GM23338 (cell line): ENCODE data around the gene LYRM2. TPM values are rescaled to one million over a fixed set of nuclear protein-coding genes. Genes with fewer than 3 reads are reported as not detected.

Source experiments
- ATAC-seq: fragments of 200-7000 bp; cut with Tn5 transposase; 3 replicates; pipeline ENCODE4 v1.9.1; 2020
- DNase-seq: peaks from one replicate; pipeline ENCODE4 v3.0.0-alpha.2; 2015; ENCODE audit warnings: low spot score
- H2AFZ ChIP-seq: fragments of 200-600 bp; sonication (generic); 2 replicates; pipeline ENCODE4 v1.8.0; 2016; ENCODE audit warnings: antibody characterized with exemption, mild to moderate bottlenecking, moderate library complexity
- H3F3A ChIP-seq: fragments of 200-600 bp; sonication (generic); replicated peaks from 2 replicates; pipeline ENCODE4 v1.8.0; 2017; ENCODE audit warnings: antibody characterized with exemption, mixed run types, low read depth
- H3K27ac ChIP-seq: fragments of 200-600 bp; sonication (generic); 2 replicates; pipeline ENCODE4 v1.6.1; 2016; ENCODE audit warnings: low read depth
- H3K27me3 ChIP-seq: fragments of 200-600 bp; sonication (generic); 2 replicates; pipeline ENCODE4 v1.8.0; 2016; ENCODE audit warnings: mild to moderate bottlenecking, mixed run types, moderate library complexity; ENCODE audit not compliant: insufficient read depth
- H3K36me3 ChIP-seq: fragments of 200-600 bp; sonication (generic); 2 replicates; pipeline ENCODE4 v1.8.0; 2016; ENCODE audit warnings: mild to moderate bottlenecking; ENCODE audit not compliant: insufficient read depth
- H3K4me1 ChIP-seq: fragments of 200-600 bp; sonication (generic); 2 replicates; pipeline ENCODE4 v1.8.0; 2016; ENCODE audit warnings: mild to moderate bottlenecking, moderate library complexity; ENCODE audit not compliant: insufficient read depth
- H3K4me2 ChIP-seq: fragments of 200-600 bp; sonication (generic); 2 replicates; pipeline ENCODE4 v1.7.1; 2017; ENCODE audit warnings: mixed run types
- H3K4me3 ChIP-seq: fragments of 200-600 bp; sonication (generic); 2 replicates; pipeline ENCODE4 v1.6.1; 2016; ENCODE audit warnings: mixed run types
- H3K79me2 ChIP-seq: fragments of 200-600 bp; sonication (generic); replicated peaks from 2 replicates; pipeline ENCODE4 v1.8.0; 2017; ENCODE audit warnings: mild to moderate bottlenecking; ENCODE audit not compliant: insufficient read depth
- H3K9me2 ChIP-seq: fragments of 200-600 bp; sonication (generic); 2 replicates; pipeline ENCODE4 v1.8.0; 2017; ENCODE audit not compliant: insufficient read depth
- H4K20me1 ChIP-seq: fragments of 200-600 bp; sonication (generic); replicated peaks from 2 replicates; pipeline ENCODE4 v1.8.0; 2017; ENCODE audit warnings: mild to moderate bottlenecking; ENCODE audit not compliant: insufficient read depth
- H3K27ac Mint-ChIP-seq: 2 replicates; pipeline ENCODE4 v1.8.0; 2020; ENCODE audit warnings: inconsistent platforms, mild to moderate bottlenecking, moderate library complexity, mixed read lengths
- H3K27me3 Mint-ChIP-seq: 3 replicates; pipeline ENCODE4 v1.8.0; 2022; ENCODE audit warnings: low read depth, mild to moderate bottlenecking, moderate library complexity, mixed read lengths, inconsistent platforms; ENCODE audit not compliant: insufficient read depth, poor library complexity
- H3K36me3 Mint-ChIP-seq: 3 replicates; pipeline ENCODE4 v1.8.0; 2021; ENCODE audit warnings: low read depth, mild to moderate bottlenecking, inconsistent platforms, moderate library complexity, mixed read lengths
- H3K4me1 Mint-ChIP-seq: 3 replicates; pipeline ENCODE4 v1.8.0; 2020; ENCODE audit warnings: mild to moderate bottlenecking, inconsistent platforms, mixed read lengths
- H3K4me3 Mint-ChIP-seq: 3 replicates; pipeline ENCODE4 v1.8.0; 2021; ENCODE audit warnings: moderate library complexity, mild to moderate bottlenecking, inconsistent platforms, mixed read lengths
- H3K9me3 Mint-ChIP-seq: 3 replicates; pipeline ENCODE4 v1.8.0; 2020; ENCODE audit warnings: moderate library complexity, mild to moderate bottlenecking, inconsistent platforms, mixed read lengths
- CREB1 ChIP-seq: fragments of 250-450 bp; sonication (Bioruptor Pico); IDR thresholded peaks from 2 replicates; pipeline ENCODE4 v1.5.0; 2020; ENCODE audit warnings: low read depth, mild to moderate bottlenecking, moderate library complexity
- CTCF ChIP-seq, 2 experiments: fragments of 200-600 bp in 1 of 2; sonication (generic) in 1 of 2; conservative IDR thresholded peaks; 2 replicates each; pipeline versions ENCODE4 v1.5.1 to v1.6.1; 2016 to 2017; ENCODE audit warnings: antibody characterized with exemption in 2 of 2, low read depth in 2 of 2, mild to moderate bottlenecking in 2 of 2, moderate library complexity in 1 of 2
- EZH2phosphoT487 ChIP-seq: fragments of 200-600 bp; sonication (generic); IDR thresholded peaks from one replicate; pipeline ENCODE4 v1.8.1; 2018; ENCODE audit warnings: antibody characterized with exemption; ENCODE audit not compliant: unreplicated experiment
- JUNB ChIP-seq: IDR thresholded peaks from one replicate; pipeline ENCODE4 v1.6.1; 2016; ENCODE audit warnings: antibody characterized with exemption; ENCODE audit not compliant: unreplicated experiment
- NANOG ChIP-seq: IDR thresholded peaks from 2 replicates; pipeline ENCODE4 v1.6.1; 2016; ENCODE audit warnings: antibody characterized with exemption, borderline replicate concordance
- POLR2AphosphoS5 ChIP-seq: IDR thresholded peaks from 2 replicates; pipeline ENCODE4 v1.6.1; 2016; ENCODE audit warnings: antibody characterized with exemption, low read depth
- STAT1 ChIP-seq: IDR thresholded peaks from one replicate; pipeline ENCODE4 v1.6.1; 2016; ENCODE audit warnings: antibody characterized with exemption; ENCODE audit not compliant: unreplicated experiment
- ZNF114 ChIP-seq: fragments of 250-450 bp; sonication (Bioruptor Pico); IDR thresholded peaks from 2 replicates; pipeline ENCODE4 v1.5.0; 2020; ENCODE audit warnings: mild to moderate bottlenecking, moderate library complexity
- polyA plus RNA-seq: library from polyadenylated mRNA; unstranded; fragments of >200 nt; fragmentation: Nextera tagmentation; extraction: Ambion mirVana; gene quantifications from 2 replicates; pipeline ENCODE4 v1.2.1, GENCODE V29; 2016
- total RNA-seq: library from RNA; depleted of rRNA; stranded (reverse); fragments of >200 nt; shearing (Covaris generic); gene quantifications from 2 replicates; pipeline ENCODE4 v1.2.3, GENCODE V29; 2014
- TF ChIP-seq, protein P1 (sequence below): fragments of 250-450 bp; sonication (Bioruptor Pico); IDR thresholded peaks from 2 replicates; pipeline ENCODE4 v1.5.0; 2020; ENCODE audit warnings: mild to moderate bottlenecking, moderate library complexity
- TF ChIP-seq, protein P2 (sequence below): IDR thresholded peaks from one replicate; pipeline ENCODE4 v1.6.1; 2018; ENCODE audit warnings: antibody characterized with exemption; ENCODE audit not compliant: unreplicated experiment

LYRM2 gene
- total and polyA plus RNA-seq, 2 experiments from 2014 or later, result 20.3 to 67.3 TPM

GRCh38 chr6:89591745-89592144 lies 46.8 kb downstream of the LYRM2 start (continued):
- TF ChIP-seq, protein P1, sequence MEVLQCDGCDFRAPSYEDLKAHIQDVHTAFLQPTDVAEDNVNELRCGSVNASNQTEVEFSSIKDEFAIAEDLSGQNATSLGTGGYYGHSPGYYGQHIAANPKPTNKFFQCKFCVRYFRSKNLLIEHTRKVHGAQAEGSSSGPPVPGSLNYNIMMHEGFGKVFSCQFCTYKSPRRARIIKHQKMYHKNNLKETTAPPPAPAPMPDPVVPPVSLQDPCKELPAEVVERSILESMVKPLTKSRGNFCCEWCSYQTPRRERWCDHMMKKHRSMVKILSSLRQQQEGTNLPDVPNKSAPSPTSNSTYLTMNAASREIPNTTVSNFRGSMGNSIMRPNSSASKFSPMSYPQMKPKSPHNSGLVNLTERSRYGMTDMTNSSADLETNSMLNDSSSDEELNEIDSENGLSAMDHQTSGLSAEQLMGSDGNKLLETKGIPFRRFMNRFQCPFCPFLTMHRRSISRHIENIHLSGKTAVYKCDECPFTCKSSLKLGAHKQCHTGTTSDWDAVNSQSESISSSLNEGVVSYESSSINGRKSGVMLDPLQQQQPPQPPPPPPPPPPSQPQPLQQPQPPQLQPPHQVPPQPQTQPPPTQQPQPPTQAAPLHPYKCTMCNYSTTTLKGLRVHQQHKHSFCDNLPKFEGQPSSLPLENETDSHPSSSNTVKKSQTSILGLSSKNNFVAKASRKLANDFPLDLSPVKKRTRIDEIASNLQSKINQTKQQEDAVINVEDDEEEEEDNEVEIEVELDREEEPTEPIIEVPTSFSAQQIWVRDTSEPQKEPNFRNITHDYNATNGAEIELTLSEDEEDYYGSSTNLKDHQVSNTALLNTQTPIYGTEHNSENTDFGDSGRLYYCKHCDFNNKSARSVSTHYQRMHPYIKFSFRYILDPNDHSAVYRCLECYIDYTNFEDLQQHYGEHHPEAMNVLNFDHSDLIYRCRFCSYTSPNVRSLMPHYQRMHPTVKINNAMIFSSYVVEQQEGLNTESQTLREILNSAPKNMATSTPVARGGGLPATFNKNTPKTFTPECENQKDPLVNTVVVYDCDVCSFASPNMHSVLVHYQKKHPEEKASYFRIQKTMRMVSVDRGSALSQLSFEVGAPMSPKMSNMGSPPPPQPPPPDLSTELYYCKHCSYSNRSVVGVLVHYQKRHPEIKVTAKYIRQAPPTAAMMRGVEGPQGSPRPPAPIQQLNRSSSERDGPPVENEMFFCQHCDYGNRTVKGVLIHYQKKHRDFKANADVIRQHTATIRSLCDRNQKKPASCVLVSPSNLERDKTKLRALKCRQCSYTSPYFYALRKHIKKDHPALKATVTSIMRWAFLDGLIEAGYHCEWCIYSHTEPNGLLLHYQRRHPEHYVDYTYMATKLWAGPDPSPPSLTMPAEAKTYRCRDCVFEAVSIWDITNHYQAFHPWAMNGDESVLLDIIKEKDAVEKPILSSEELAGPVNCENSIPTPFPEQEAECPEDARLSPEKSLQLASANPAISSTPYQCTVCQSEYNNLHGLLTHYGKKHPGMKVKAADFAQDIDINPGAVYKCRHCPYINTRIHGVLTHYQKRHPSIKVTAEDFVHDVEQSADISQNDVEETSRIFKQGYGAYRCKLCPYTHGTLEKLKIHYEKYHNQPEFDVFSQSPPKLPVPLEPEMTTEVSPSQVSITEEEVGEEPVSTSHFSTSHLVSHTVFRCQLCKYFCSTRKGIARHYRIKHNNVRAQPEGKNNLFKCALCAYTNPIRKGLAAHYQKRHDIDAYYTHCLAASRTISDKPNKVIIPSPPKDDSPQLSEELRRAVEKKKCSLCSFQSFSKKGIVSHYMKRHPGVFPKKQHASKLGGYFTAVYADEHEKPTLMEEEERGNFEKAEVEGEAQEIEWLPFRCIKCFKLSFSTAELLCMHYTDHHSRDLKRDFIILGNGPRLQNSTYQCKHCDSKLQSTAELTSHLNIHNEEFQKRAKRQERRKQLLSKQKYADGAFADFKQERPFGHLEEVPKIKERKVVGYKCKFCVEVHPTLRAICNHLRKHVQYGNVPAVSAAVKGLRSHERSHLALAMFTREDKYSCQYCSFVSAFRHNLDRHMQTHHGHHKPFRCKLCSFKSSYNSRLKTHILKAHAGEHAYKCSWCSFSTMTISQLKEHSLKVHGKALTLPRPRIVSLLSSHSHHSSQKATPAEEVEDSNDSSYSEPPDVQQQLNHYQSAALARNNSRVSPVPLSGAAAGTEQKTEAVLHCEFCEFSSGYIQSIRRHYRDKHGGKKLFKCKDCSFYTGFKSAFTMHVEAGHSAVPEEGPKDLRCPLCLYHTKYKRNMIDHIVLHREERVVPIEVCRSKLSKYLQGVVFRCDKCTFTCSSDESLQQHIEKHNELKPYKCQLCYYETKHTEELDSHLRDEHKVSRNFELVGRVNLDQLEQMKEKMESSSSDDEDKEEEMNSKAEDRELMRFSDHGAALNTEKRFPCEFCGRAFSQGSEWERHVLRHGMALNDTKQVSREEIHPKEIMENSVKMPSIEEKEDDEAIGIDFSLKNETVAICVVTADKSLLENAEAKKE (CRISPR knock-in tag), result no peak
- no peak for TF ChIP-seq STAT1
- TF ChIP-seq CREB1 (CRISPR knock-in tag), result no peak
- no peak for TF ChIP-seq EZH2phosphoT487
- no peak for TF ChIP-seq POLR2AphosphoS5
- no peak for TF ChIP-seq ZNF114 (CRISPR knock-in tag)
- no peak for TF ChIP-seq JUNB
- no peak for TF ChIP-seq CTCF (conservative IDR thresholded peaks at IDR 0.05; ENCODE audit: low read depth in 2 of 2)
- no peak for TF ChIP-seq NANOG

- Histone ChIP-seq H3K36me3 (no peaks in the 10 kb centered on the region), H3F3A (no peaks in the 10 kb centered on the region), H3K4me2 (no peak overlapping the region), H3K9me2 (no peaks in the 10 kb centered on the region), H3K4me3 (no peak overlapping the region), H4K20me1 (no peaks in the 10 kb centered on the region), H2AFZ (no peak overlapping the region), H3K27me3 (no peaks in the 10 kb centered on the region), H3K27ac (no peak overlapping the region), H3K4me1 (peaks cover 10% of the 10 kb centered on the region; the same call in 1 of the 2 replicates), H3K79me2 (no peaks in the 10 kb centered on the region)
- H3K4me1 Mint-ChIP-seq, result peaks cover 12% of the 10 kb centered on the region
- peaks cover 2% of the 10 kb centered on the region for H3K27me3 Mint-ChIP-seq
- no peak for DNase-seq
- no peaks in the 10 kb centered on the region for H3K9me3 Mint-ChIP-seq
- H3K36me3 Mint-ChIP-seq, result no peaks in the 10 kb centered on the region
- ATAC-seq, result no peak; the same call in 2 of the 3 replicates
- no peak overlapping the region for H3K4me3 Mint-ChIP-seq
- H3K27ac Mint-ChIP-seq, result no peak overlapping the region
- TF ChIP-seq, protein P2, sequence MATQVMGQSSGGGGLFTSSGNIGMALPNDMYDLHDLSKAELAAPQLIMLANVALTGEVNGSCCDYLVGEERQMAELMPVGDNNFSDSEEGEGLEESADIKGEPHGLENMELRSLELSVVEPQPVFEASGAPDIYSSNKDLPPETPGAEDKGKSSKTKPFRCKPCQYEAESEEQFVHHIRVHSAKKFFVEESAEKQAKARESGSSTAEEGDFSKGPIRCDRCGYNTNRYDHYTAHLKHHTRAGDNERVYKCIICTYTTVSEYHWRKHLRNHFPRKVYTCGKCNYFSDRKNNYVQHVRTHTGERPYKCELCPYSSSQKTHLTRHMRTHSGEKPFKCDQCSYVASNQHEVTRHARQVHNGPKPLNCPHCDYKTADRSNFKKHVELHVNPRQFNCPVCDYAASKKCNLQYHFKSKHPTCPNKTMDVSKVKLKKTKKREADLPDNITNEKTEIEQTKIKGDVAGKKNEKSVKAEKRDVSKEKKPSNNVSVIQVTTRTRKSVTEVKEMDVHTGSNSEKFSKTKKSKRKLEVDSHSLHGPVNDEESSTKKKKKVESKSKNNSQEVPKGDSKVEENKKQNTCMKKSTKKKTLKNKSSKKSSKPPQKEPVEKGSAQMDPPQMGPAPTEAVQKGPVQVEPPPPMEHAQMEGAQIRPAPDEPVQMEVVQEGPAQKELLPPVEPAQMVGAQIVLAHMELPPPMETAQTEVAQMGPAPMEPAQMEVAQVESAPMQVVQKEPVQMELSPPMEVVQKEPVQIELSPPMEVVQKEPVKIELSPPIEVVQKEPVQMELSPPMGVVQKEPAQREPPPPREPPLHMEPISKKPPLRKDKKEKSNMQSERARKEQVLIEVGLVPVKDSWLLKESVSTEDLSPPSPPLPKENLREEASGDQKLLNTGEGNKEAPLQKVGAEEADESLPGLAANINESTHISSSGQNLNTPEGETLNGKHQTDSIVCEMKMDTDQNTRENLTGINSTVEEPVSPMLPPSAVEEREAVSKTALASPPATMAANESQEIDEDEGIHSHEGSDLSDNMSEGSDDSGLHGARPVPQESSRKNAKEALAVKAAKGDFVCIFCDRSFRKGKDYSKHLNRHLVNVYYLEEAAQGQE, result no peak
These were observed 48.4 kb downstream of the LYRM2 start for GRCh38 chr6:89590133-89590532.
